ENCODE results near the gene APOL1.
"Not testable (repeated sequence)": the region's sequence is repeated elsewhere in the genome, so short reads cannot be mapped to it uniquely, and the experiment has no call there.

Gene APOL1

GRCh38 chr22:36243986-36244385, 8.9 kb upstream of the APOL1 start:
- in situ Hi-C loops (cut with MboI; ENCODE audit: low sequenced_read_pairs), result no loop called here

GRCh38 chr22:36244522-36245391, 8.2 kb upstream of the APOL1 start:
- in situ Hi-C loops (cut with MboI; ENCODE audit: low sequenced_read_pairs), result no loop called here

GRCh38 chr22:36245805-36246356, 7.1 kb upstream of the APOL1 start:
- in situ Hi-C loops (cut with MboI; ENCODE audit: low sequenced_read_pairs), result no loop called here

- in situ Hi-C loops (cut with MboI; ENCODE audit: low sequenced_read_pairs), result no loop called here
These were observed 6.2 kb upstream of the APOL1 start for GRCh38 chr22:36246718-36247117.

- in situ Hi-C loops (cut with MboI; ENCODE audit: low sequenced_read_pairs), result no loop called here
These were observed 5.0 kb upstream of the APOL1 start for GRCh38 chr22:36247955-36248354.

GRCh38 chr22:36249160-36249559, 3.8 kb upstream of the APOL1 start:
- in situ Hi-C loops (cut with MboI; ENCODE audit: low sequenced_read_pairs), result no loop called here

GRCh38 chr22:36250292-36250960, 2.5 kb upstream of the APOL1 start:
- in situ Hi-C loops (cut with MboI; ENCODE audit: low sequenced_read_pairs), result not testable (repeated sequence)

GRCh38 chr22:36251979-36252608, 839 bp upstream of the APOL1 start:
- in situ Hi-C loops (cut with MboI; ENCODE audit: low sequenced_read_pairs), result not testable (repeated sequence)

- in situ Hi-C loops (cut with MboI; ENCODE audit: low sequenced_read_pairs), result no loop called here
These were observed 874 bp downstream of the APOL1 start for GRCh38 chr22:36253523-36254490.

GRCh38 chr22:36255572-36255971, 2.6 kb downstream of the APOL1 start:
- in situ Hi-C loops (cut with MboI; ENCODE audit: low sequenced_read_pairs), result not testable (repeated sequence)

GRCh38 chr22:36256478-36256877, 3.5 kb downstream of the APOL1 start:
- in situ Hi-C loops (cut with MboI; ENCODE audit: low sequenced_read_pairs), result no loop called here

- in situ Hi-C loops (cut with MboI; ENCODE audit: low sequenced_read_pairs), result no loop called here
These were observed 4.4 kb downstream of the APOL1 start for GRCh38 chr22:36257308-36257707.

GRCh38 chr22:36257948-36258670, 5.2 kb downstream of the APOL1 start:
- in situ Hi-C loops (cut with MboI; ENCODE audit: low sequenced_read_pairs), result no loop called here

- in situ Hi-C loops (cut with MboI; ENCODE audit: low sequenced_read_pairs), result no loop called here
These were observed 6.0 kb downstream of the APOL1 start for GRCh38 chr22:36258701-36259614.

GRCh38 chr22:36259615-36260300, 6.8 kb downstream of the APOL1 start:
- in situ Hi-C loops (cut with MboI; ENCODE audit: low sequenced_read_pairs), result no loop called here

- in situ Hi-C loops (cut with MboI; ENCODE audit: low sequenced_read_pairs), result not testable (repeated sequence)
These were observed 8.7 kb downstream of the APOL1 start for GRCh38 chr22:36261675-36262074.

- in situ Hi-C loops (cut with MboI; ENCODE audit: low sequenced_read_pairs), result not testable (repeated sequence)
These were observed 9.4 kb downstream of the APOL1 start for GRCh38 chr22:36262307-36262706.

GRCh38 chr22:36263216-36263673, 10.3 kb downstream of the APOL1 start:
- in situ Hi-C loops (cut with MboI; ENCODE audit: low sequenced_read_pairs), result not testable (repeated sequence)
